Ovary (tissue), 3 donors: ENCODE measurements around the gene CAV2.
A peak's percentile ranks its signal among the peaks of the same experiment; 100 is the strongest.

Source experiments
- EP300 ChIP-seq: sonication (generic); formaldehyde crosslinking; IDR thresholded peaks from one replicate; pipeline ENCODE4 v1.6.1; 2017; ENCODE audit warnings: antibody characterized with exemption
- POLR2A ChIP-seq: fragments of 450-650 bp; IDR thresholded peaks from one replicate; pipeline ENCODE4 v1.6.1; 2017; ENCODE audit warnings: antibody characterized with exemption, mild to moderate bottlenecking, moderate library complexity
- TF ChIP-seq, protein P1 (sequence below), 3 donors: fragments of 450-650 bp in 2 of 3; fragments of 200-600 bp in 1 of 3; IDR thresholded peaks; one replicate each; pipeline versions ENCODE4 v1.5.1 to v1.8.0; 2016 to 2022; ENCODE audit warnings: antibody characterized with exemption in 3 of 3, mild to moderate bottlenecking in 1 of 3
- donor health status: DM: no; HTN: no; CAD: no.

DNA sequence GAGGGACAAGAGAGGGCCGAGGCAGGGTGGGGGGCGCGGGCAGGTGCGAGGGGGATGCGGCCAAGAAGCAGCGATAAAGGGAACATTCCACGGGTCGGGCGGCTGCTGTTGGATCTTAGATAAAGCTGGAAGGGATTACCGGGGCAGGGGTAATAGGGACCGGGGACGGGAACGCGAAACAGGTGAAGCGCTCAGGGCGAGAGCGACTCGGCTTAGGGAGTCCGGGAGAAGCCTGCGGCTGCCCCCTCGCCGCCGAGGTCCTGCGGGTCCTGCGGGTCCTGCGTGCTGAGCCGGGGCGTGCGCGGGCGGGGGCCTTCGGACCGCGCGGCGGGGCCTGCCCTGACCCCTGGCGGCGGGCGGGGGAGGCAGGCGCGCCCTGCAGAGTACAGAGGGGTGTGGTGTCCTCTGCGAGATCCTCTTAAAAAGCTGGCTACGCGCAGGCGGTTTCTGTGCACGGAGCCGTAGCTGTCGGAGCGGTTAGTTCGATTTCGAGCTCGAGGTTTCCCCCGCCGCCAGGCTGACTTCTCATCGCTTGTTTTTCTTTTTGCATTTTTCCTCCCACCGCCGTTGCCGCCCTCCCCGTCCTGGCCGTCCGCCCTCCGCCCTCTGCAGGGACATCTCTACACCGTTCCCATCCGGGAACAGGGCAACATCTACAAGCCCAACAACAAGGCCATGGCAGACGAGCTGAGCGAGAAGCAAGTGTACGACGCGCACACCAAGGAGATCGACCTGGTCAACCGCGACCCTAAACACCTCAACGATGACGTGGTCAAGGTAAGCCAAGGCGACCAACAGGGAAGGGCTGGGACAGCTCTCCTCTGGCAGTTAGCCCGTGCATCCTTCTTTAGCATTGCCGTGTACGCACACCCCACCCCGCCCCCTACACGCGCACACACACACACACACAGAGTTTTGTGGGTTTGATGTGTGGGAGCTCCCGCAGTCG lies 26.6 kb downstream of the CAV2 start:
- TF ChIP-seq, protein P1, sequence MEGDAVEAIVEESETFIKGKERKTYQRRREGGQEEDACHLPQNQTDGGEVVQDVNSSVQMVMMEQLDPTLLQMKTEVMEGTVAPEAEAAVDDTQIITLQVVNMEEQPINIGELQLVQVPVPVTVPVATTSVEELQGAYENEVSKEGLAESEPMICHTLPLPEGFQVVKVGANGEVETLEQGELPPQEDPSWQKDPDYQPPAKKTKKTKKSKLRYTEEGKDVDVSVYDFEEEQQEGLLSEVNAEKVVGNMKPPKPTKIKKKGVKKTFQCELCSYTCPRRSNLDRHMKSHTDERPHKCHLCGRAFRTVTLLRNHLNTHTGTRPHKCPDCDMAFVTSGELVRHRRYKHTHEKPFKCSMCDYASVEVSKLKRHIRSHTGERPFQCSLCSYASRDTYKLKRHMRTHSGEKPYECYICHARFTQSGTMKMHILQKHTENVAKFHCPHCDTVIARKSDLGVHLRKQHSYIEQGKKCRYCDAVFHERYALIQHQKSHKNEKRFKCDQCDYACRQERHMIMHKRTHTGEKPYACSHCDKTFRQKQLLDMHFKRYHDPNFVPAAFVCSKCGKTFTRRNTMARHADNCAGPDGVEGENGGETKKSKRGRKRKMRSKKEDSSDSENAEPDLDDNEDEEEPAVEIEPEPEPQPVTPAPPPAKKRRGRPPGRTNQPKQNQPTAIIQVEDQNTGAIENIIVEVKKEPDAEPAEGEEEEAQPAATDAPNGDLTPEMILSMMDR (IDR thresholded peaks at IDR 0.05), result peak; percentile 57 to 83 (median 77)
- TF ChIP-seq POLR2A, result no peak
- TF ChIP-seq EP300, result no peak
